ENCODE results near the gene RAB24.
"Not testable (repeated sequence)": the region's sequence is repeated elsewhere in the genome, so short reads cannot be mapped to it uniquely, and the experiment has no call there.

The RAB24 gene

DNA sequence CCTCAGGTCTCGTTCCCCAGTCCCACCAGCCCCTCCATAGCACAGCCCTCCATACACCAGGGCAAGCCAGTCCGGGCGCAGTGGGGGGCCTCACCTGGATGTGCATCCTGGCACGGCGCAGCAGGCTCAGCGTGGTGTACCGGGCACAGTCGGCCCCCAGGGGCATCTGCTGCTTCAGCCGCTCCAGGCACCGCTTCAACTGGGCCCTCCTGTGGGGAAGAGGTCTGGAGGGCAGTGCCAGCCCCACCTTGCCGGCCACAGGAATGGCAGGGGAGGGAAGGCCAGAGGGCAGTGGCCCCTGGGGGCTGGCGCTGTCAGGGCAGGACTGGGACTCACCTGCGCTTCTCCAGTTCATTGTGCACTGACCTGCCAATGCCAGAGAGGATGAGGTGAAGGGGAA is 6.8 kb upstream of the RAB24 start:
- DNase-seq = no peak

DNA sequence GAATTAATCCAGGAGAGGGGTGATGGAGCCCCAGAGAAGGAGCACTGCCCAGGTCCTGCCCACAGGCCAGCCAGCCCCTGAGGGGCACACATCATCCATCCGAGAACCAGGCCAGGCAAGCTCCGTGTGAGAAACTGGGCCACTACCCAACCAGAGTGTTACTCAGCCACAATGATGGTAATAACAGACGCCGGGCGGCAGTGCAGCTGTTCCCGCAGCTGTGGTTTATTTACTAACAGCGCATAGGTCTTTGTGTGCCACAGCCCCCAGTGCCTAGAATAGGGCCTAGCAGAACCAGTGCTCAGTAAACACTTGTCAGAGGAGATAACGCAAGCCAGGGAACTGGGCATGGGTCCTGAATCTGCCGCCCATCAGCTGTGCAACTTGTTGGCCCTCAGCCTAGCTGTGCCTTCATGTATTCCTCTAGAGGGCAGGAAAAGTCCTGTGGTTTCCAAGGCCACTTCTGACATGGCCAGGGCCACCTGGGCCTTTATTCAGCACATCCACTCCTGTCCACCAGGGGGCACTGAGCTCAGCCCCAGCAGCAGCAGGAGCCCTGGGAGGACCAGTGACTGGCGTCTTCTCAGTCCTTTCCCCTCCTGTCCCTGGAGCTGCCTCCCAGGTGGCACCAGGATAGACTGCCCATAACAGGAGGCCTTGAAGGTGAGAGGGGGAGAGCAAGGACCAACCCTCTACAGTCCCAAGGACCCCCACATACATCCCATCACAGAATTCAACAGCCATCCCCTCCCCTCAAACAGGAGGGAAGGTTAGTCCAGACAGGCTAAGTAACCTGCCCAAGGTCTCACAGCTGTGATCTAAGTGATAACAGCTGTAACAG is 6.1 kb upstream of the RAB24 start:
- no peak for DNase-seq

DNA sequence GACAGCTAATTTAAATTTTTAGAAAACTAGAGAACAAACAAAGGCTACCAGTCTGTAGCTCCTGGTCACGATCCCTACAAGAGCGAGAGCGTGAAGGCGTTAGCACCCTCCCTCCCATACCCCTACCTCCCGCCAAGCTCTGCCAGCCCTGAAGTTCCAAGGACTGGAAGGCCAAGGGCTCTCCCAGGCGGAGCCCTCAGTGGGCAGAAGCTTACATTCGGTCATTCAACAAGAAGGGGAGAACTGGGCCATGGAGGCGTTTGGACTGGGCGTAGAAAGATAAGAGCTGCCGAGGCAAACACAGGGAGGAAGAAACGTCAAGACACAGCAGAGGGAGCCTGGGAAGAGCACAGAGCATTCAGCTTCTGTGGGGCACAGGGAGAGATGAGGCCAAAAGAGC is 5.2 kb upstream of the RAB24 start:
- no peak for DNase-seq

- DNase-seq = no peak
Measured at GRCh38 chr5:177307544-177308363, 4.2 kb upstream of the RAB24 start.

DNA sequence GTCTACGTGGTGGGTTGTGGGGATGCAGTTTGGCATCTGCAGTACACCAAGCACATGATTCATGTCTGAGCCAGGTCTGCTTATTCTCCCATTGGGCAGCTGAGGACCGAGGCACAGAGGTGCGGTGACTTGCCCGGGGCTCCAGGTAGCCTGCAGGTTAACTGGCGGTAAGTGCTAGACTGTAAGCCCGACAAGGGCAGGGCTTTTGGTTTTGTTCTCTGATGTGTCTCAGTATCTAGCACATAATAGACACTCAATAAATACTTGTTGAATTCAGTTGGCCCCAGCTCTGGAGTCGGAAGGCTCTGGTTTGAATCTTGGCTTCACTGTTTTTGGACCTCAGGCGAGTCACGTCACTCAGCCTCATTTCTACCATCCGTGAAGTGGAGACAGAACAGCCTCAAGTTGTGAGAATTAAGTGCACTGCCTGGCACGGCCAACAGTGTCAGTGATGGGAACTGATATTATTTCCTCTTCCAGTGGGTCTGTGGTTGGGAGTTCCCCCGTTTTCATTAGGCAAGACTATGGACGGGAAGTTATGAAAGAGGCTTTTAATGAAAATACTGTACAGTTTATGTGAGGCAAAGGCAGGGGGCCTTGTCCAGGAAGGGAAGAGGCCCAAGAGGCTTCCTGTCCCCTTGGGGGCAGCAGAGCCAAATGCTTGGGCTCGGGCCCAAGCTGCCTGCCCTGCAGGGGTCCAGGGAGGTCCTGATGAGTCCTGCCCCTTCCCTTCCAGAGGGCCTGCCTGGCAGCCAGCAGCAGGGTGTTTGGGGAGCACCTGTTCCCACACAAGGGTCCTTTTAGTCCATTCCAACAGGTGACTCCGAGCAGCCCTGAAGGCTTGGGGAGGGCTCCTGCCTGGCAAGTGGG is 3.4 kb upstream of the RAB24 start:
- DNase-seq = no peak

DNA sequence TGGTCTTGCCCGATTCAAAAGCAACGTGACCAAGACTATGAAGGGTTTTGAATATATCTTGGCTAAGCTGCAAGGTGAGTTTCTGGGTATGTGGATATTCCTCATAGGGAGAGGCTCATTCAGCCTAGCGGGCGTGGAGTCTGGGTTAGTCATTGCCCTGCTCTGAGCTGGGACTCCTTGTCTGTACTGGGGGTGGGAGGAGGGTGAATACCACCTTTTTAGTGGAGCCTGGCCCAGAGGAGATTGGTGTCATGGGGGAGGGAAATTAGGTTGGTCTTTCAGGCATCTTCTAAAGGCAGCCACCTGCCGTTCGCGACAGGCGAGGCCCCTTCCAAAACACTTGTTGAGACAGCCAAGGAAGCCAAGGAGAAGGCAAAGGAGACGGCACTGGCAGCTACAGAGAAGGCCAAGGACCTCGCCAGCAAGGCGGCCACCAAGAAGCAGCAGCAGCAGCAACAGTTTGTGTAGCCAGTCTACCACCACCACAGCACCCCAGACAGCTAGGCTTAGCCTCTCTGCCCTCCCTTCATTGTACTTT is 2.7 kb upstream of the RAB24 start:
- DNase-seq = not testable (repeated sequence)

- DNase-seq = no peak
Measured at GRCh38 chr5:177304392-177305119, 1.0 kb upstream of the RAB24 start.

GRCh38 chr5:177303925-177304391 is 439 bp upstream of the RAB24 start:
- no peak for DNase-seq

DNA sequence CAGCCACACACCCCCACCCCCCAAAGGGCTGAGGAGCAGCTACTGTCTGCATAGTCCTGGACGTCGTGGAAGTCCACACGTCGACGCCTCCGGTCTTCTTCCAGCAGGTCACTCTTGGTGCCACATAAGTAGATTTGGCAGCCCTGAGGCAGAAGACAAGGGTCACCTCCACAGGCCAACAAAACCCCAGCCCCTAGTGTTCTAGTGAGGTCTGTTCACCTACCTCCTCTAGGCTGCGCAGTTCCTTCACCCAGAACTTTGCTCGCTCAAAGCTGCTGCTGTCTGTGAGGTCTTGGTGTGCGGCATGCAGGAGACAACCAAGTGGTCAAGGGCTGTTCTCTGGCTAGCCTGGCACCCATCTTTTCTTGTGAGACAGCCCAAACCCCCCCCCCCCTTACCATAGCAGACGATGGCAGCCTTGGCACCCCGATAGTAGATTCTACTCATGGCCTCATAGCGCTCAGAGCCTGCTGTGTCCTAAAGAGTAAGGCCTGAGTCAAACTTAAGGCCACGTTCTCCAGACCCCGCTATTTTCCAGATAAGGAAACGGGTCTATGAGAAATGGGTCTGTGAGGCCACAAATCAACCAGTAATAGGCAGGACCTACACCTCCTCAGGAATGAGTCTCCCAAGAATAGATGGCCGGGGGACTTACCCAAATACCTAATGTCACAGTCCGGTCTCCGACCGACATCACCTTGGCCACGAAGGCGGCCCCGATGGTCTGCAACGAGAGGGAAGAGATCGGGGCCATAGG is 987 bp downstream of the RAB24 start:
- no peak for DNase-seq

DNA sequence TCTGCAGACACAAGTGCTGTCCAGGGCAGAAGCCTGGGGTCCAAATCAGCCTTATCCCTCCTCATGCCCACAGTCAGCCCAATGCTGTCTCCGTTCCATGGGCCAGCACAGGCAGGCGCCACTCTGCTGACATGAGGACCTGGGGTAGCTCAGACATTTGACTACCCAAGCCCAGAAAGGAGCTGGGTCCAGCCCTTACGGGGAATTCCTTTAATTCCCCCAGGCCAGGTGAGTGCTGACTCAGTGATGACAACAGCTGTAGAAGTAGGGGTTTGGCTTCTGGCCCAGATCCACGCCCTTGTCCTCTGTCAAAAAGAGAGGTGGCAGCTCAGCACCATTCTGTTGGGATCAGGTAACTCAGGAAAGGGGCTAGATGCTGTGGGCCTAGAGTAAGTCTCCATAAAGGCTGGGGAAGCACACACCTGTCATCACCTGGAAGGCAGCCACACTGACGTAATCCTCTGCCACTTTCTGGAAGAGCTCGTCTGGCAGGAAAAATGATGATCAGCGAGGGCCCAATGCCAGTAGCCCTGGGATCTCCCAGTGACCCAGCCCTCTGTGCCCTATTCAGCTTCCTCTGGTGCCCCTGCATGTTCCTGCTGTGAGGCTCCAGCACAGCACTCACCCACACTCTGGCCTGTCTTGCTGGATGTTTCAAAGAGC is 1.9 kb downstream of the RAB24 start:
- peak; percentile 16 for DNase-seq

DNA sequence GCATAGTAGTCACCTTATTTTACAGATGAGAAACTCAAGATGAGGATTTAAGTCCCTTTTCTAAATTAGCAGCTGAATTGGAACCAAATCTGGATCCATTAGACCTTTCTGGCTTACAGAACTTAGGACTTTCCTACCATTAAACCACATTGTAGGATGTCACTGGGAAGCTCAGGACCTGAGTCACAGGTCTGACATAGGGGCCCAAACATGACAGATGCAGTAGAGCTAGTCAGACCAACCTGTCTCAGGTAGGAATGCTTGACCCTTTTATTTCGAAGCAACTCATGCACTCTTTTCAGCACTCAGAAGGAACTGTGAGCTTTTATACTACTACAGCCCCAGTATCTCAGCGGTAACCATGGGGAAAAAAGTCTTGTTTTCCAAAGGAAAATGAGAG is 2.6 kb downstream of the RAB24 start:
- no peak for DNase-seq

GRCh38 chr5:177300236-177300880 is 3.2 kb downstream of the RAB24 start:
- no peak for DNase-seq

DNA sequence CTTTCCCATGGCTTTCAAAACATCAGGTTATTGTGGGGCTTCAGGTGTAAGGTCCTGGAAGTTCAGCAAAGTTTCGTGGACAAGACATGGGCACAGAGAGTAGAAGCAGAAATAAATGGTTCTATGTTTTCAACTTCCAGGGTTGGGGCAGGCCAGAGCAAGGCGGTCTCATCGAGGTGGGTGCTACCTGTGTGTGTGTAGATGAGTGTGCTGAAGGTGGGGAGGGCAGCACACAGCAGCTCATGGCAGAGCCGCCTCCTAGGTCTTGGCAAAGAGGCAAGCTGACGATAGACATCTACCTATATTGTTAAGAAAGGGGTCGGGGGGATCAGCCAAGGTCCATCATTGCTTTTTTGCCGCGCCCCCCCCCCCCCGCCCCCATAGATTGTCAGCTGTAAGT is 3.8 kb downstream of the RAB24 start:
- no peak for DNase-seq

DNA sequence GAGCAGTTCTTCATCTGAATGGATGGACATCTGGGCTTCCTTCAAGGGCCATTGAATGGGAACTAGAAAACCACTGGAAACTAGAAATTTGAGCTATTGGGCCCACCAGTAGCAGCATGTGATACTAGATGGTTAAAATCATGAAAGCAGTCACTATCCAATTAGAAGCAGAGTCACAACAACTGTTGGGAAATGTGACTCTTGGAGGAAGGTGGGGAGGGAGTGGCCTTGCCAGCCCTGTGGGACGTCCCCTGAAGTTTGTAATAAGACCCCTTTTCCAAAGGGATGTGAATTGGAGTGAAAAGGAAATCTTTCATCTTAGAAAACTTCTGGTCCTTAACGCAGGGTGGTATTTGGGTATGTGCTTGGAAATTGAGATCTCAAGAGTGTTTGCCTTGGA is 5.6 kb downstream of the RAB24 start:
- no peak for DNase-seq

- DNase-seq = no peak
Measured at GRCh38 chr5:177296581-177296980, 6.9 kb downstream of the RAB24 start.

- no peak for DNase-seq
Measured at GRCh38 chr5:177295924-177296323, 7.6 kb downstream of the RAB24 start.

DNA sequence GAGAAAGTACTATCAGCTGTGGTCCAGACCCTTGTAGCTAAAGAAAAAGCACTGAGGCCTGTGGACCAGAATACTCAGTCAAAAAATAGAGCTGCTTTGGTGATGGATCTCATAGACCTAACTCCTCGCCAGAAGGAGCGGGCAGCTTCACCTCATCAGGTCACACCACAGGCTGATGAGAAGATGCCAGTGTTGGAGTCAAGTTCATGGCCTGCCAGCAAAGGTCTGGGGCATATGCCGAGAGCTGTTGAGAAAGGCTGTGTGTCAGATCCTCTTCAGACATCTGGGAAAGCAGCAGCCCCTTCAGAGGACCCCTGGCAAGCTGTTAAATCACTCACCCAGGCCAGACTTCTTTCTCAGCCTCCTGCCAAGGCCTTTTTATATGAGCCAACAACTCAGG is 8.9 kb downstream of the RAB24 start:
- DNase-seq = no peak

DNA sequence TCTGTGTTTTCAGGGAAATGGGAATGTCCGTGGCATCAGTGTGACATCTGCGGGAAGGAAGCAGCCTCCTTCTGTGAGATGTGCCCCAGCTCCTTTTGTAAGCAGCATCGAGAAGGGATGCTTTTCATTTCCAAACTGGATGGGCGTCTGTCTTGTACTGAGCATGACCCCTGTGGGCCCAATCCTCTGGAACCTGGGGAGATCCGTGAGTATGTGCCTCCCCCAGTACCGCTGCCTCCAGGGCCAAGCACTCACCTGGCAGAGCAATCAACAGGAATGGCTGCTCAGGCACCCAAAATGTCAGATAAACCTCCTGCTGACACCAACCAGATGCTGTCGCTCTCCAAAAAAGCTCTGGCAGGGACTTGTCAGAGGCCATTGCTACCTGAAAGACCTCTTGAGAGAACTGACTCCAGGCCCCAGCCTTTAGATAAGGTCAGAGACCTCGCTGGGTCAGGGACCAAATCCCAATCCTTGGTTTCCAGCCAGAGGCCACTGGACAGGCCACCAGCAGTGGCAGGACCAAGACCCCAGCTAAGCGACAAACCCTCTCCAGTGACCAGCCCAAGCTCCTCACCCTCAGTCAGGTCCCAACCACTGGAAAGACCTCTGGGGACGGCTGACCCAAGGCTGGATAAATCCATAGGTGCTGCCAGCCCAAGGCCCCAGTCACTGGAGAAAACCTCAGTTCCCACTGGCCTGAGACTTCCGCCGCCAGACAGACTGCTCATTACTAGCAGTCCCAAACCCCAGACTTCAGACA is 9.5 kb downstream of the RAB24 start:
- no peak for DNase-seq

DNA sequence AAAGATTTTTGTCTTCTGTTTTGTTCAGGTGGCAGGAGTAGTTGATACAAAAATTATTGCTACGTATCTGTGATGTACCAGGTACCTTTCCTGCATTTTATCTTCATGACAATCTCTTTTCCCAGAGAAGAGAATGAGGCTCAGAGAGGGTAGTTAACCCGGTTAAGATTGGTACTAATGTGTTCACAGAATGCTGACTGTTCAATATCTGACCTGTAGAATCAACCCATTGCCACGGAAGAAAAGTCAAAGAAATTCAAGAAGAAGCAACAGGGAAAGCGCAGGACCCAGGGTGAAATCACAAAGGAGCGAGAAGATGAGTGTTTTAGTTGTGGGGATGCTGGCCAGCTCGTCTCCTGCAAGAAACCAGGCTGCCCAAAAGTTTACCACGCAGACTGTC is 11.8 kb downstream of the RAB24 start:
- DNase-seq = no peak
